HEK293 (cell line): ENCODE results near the gene DLD.

Experiments
- GLIS2 ChIP-seq: fragments of 450-650 bp; formaldehyde crosslinking; IDR thresholded peaks from 2 replicates; pipeline ENCODE4 v1.5.1; 2016; ENCODE audit warnings: missing biosample characterization, missing genetic modification characterization
- ZNF335 ChIP-seq: fragments of 450-650 bp; formaldehyde crosslinking; conservative IDR thresholded peaks from 2 replicates; pipeline ENCODE4 v1.5.1; 2016; ENCODE audit warnings: missing biosample characterization, missing genetic modification characterization
- ZNF501 ChIP-seq: fragments of 450-650 bp; formaldehyde crosslinking; IDR thresholded peaks from 2 replicates; pipeline ENCODE4 v1.5.1; 2016; ENCODE audit warnings: missing biosample characterization, missing genetic modification characterization
- ZNF76 ChIP-seq: fragments of 450-650 bp; formaldehyde crosslinking; IDR thresholded peaks from 2 replicates; pipeline ENCODE4; 2016; ENCODE audit warnings: low read depth, missing biosample characterization, missing genetic modification characterization, borderline replicate concordance
- TF ChIP-seq, protein P1 (sequence below): fragments of 450-650 bp; formaldehyde crosslinking; IDR thresholded peaks from 2 replicates; pipeline ENCODE4 v1.5.1; 2016; ENCODE audit warnings: missing biosample characterization, missing genetic modification characterization
- TF ChIP-seq, protein P2 (sequence below): fragments of 450-650 bp; formaldehyde crosslinking; IDR thresholded peaks from 2 replicates; pipeline ENCODE4 v1.5.1; 2017; ENCODE audit warnings: missing biosample characterization, mild to moderate bottlenecking, missing genetic modification characterization, moderate library complexity

DNA sequence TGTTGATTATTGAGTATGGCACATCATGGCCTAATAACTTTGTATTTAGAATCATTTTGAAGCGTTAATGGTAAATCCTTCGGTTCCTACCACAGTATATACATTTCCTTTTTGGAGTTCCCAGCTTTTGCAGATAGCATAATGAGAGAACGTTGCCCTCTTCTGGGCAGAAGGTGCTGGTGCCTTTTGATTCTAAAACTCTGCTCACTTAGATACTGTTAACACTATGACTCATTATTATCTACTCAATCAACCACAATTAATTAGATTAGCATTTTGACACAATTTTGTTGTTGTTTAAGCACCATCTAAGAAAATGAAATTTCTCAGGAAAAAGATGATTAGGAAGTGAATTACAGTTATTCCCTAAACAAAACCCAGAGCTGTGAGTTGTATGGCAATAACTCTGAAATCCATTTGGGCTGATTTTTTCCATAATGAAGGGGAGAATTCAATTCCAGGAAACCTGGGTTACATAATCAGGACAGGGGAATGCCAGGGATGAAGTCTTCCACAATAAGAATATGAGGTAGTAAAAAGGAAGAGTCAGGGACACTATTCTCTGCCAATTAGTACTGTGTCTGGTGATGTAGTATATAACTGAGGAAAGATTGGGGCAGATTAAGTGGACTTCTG lies 11.5 kb upstream of the DLD start:
- no peak for TF ChIP-seq ZNF501
- no peak; the same call in 1 of the 2 replicates for TF ChIP-seq ZNF335 (tag by site-specific recombination)
- TF ChIP-seq, protein P1, sequence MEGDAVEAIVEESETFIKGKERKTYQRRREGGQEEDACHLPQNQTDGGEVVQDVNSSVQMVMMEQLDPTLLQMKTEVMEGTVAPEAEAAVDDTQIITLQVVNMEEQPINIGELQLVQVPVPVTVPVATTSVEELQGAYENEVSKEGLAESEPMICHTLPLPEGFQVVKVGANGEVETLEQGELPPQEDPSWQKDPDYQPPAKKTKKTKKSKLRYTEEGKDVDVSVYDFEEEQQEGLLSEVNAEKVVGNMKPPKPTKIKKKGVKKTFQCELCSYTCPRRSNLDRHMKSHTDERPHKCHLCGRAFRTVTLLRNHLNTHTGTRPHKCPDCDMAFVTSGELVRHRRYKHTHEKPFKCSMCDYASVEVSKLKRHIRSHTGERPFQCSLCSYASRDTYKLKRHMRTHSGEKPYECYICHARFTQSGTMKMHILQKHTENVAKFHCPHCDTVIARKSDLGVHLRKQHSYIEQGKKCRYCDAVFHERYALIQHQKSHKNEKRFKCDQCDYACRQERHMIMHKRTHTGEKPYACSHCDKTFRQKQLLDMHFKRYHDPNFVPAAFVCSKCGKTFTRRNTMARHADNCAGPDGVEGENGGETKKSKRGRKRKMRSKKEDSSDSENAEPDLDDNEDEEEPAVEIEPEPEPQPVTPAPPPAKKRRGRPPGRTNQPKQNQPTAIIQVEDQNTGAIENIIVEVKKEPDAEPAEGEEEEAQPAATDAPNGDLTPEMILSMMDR, result peak; percentile 11; the same call in 1 of the 2 replicates
- TF ChIP-seq GLIS2 (tag by site-specific recombination), result no peak
- TF ChIP-seq ZNF76 (tag by site-specific recombination), result no peak
- TF ChIP-seq, protein P2, sequence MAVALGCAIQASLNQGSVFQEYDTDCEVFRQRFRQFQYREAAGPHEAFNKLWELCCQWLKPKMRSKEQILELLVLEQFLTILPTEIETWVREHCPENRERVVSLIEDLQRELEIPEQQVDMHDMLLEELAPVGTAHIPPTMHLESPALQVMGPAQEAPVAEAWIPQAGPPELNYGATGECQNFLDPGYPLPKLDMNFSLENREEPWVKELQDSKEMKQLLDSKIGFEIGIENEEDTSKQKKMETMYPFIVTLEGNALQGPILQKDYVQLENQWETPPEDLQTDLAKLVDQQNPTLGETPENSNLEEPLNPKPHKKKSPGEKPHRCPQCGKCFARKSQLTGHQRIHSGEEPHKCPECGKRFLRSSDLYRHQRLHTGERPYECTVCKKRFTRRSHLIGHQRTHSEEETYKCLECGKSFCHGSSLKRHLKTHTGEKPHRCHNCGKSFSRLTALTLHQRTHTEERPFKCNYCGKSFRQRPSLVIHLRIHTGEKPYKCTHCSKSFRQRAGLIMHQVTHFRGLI (tag by site-specific recombination), result no peak; the same call in 1 of the 2 replicates
